ENCODE data around the gene FAM200B.

Gene FAM200B

DNA sequence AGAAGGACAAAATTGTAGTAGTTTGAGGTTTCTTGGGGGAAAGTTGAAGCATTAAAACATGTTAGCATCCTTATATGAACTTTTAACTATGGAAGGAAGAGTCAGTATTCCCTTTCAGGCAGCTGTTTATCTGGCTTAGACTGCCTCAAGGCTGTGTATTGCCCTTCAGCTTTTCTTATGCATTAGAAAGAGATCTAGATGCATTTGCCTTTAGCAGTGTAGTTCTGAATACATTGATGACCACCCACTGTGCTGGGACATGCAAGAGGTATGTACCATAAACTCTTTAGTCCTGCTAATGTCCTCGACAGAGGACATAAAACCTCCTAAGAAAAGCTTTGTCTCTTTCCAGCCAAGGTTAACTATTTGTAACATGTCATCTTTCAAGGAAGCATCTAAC lies 2.9 kb downstream of the FAM200B start:
- Mint-ChIP-seq H3K27ac (peak overlapping the region in 1 of 3 experiments; percentile 30), H3K9me3 (no peaks in the 10 kb centered on the region), H3K4me3 (peak overlapping the region in 2 of 3 experiments; percentile 12 to 30), H3K27me3 (ENCODE audit: low read depth) (no peaks in the 10 kb centered on the region), H3K4me1 (peaks cover 38% of the 10 kb centered on the region), H3K36me3 (ENCODE audit: low read depth) (peaks cover 41% of the 10 kb centered on the region)
- TF ChIP-seq, protein P1, sequence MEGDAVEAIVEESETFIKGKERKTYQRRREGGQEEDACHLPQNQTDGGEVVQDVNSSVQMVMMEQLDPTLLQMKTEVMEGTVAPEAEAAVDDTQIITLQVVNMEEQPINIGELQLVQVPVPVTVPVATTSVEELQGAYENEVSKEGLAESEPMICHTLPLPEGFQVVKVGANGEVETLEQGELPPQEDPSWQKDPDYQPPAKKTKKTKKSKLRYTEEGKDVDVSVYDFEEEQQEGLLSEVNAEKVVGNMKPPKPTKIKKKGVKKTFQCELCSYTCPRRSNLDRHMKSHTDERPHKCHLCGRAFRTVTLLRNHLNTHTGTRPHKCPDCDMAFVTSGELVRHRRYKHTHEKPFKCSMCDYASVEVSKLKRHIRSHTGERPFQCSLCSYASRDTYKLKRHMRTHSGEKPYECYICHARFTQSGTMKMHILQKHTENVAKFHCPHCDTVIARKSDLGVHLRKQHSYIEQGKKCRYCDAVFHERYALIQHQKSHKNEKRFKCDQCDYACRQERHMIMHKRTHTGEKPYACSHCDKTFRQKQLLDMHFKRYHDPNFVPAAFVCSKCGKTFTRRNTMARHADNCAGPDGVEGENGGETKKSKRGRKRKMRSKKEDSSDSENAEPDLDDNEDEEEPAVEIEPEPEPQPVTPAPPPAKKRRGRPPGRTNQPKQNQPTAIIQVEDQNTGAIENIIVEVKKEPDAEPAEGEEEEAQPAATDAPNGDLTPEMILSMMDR (IDR thresholded peaks at IDR 0.05; ENCODE audit: unreplicated experiment in 3 of 3), result no peak

DNA sequence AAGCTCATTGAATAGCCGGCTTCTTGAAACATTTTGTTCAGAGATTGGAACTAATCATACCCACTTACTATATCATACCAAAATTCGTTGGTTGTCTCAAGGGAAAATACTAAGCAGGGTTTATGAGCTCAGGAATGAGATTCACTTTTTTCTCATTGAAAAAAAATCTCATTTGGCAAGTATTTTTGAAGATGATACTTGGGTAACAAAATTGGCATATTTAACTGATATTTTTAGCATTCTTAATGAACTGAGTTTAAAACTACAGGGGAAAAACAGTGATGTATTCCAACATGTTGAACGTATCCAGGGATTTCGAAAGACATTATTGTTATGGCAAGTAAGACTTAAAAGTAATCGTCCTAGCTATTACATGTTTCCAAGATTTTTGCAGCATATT lies 6.4 kb downstream of the FAM200B start:
- TF ChIP-seq, protein P1 (IDR thresholded peaks at IDR 0.05; ENCODE audit: unreplicated experiment in 3 of 3), result no peak
- peaks cover 53% of the 10 kb centered on the region for H3K36me3 Mint-ChIP-seq (ENCODE audit: low read depth)
- no peak overlapping the region for H3K4me3 Mint-ChIP-seq
- peaks cover 26% of the 10 kb centered on the region for H3K4me1 Mint-ChIP-seq
- no peaks in the 10 kb centered on the region for H3K9me3 Mint-ChIP-seq
- no peak overlapping the region for H3K27ac Mint-ChIP-seq
- no peaks in the 10 kb centered on the region for H3K27me3 Mint-ChIP-seq (ENCODE audit: low read depth)

DNA sequence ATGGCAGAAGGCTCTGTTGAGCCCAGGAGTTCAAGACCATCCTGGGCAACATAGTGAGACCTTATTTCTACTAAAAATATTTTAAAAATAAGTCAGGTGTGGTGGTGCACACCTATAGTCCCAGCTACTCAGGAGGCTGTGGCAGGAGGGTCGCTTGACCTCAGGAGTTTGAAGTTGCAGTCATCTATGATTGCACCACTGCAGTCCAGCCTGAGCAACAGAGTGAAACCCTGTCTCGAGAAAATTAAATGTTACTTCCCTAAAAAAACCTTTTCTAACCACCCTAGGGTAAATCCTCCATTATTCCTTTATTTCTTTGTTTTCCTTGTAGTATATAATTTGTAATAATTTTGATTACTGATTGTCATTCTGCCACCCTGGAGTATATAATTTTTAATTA lies 7.9 kb downstream of the FAM200B start:
- Mint-ChIP-seq H3K4me1 (peaks cover 16% of the 10 kb centered on the region), H3K27ac (no peak overlapping the region), H3K36me3 (ENCODE audit: low read depth) (peaks cover 53% of the 10 kb centered on the region), H3K27me3 (ENCODE audit: low read depth) (no peaks in the 10 kb centered on the region), H3K9me3 (no peaks in the 10 kb centered on the region), H3K4me3 (no peak overlapping the region)
- TF ChIP-seq, protein P1 (IDR thresholded peaks at IDR 0.05; ENCODE audit: unreplicated experiment in 3 of 3), result no peak

DNA sequence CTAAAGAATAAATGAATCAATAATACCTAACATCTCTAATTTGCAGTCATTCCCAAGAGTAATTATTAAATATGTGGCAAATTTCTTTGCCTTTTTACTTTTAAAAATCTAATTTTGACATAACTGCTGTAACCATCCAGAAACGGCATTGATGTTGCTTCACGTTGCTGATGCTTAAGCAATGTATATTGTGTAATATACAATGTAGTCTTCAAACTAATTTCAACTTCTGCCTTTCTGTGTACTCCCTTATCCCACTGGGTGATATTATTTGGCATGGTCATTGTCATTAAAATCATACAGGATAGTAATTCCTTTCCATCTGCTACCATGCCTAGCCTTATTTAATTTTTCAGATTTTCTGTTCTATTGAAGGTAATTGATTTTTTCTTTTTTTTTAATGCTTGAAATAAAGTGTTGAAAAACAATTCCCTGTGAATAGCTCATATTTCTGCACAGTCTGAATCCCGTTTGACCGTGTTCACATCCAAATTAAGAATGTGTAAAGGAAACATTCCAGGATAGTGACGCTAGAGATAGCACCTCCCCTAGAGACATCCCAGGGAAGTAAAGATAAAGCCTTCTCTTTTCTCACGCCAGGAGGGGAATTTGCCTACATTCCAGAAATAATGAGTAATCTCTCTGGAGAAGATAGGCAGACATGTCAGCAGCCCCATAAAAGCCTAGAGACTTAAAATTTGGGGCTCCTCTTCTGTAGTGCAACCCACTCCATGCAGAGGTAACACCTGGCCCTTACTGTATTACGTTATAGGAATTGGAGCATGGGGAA lies 8.6 kb downstream of the FAM200B start:
- TF ChIP-seq, protein P1 (IDR thresholded peaks at IDR 0.05; ENCODE audit: unreplicated experiment in 3 of 3), result no peak
- peak overlapping the region; percentile 30 to 76 (median 57) for H3K27ac Mint-ChIP-seq
- no peak overlapping the region for H3K4me3 Mint-ChIP-seq
- peaks cover 49% of the 10 kb centered on the region for H3K36me3 Mint-ChIP-seq (ENCODE audit: low read depth)
- no peaks in the 10 kb centered on the region for H3K9me3 Mint-ChIP-seq
- no peaks in the 10 kb centered on the region for H3K27me3 Mint-ChIP-seq (ENCODE audit: low read depth)
- peaks cover 12% of the 10 kb centered on the region for H3K4me1 Mint-ChIP-seq

DNA sequence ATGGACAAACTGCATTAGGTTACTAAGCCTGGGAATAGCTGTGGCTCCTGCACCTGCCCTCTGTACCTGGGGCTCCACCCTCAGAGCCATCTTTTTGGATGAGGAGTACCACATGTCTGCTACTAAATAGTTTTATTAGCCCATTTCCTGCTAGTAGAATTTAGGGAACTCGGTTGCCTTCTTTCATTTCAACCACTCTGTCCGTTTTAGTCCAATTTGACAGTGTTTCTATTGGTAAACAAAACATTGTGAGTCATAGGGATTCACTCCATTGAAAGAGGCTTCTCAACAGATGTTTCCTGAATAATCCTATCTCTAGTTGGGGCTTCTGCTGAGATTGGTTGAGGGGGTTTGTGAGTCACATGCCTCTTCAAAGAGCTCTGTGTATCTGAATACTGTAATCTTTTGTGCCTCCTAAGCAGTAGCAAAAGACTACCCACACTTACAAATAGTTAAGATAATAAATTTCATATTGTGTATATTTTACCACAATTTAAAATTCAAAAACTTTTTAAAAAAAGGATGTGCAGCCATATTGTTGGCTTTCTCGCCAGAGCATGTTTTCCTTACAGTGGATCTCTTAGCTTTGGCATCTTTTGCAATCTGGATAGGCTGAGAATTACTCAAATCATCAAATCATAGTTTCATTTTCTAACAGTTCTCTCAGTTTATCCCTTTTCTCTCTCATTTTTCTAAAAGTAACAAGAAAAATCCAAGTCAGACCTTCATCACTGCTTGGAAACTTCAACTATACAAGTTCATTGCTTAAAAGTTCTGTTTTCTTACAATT lies 9.9 kb downstream of the FAM200B start:
- TF ChIP-seq, protein P1 (IDR thresholded peaks at IDR 0.05; ENCODE audit: unreplicated experiment in 3 of 3), result no peak
- Mint-ChIP-seq H3K27me3 (ENCODE audit: low read depth) (no peaks in the 10 kb centered on the region), H3K4me1 (peaks cover 11% of the 10 kb centered on the region), H3K27ac (peak overlapping the region in 1 of 3 experiments; percentile 30), H3K36me3 (ENCODE audit: low read depth) (peaks cover 43% of the 10 kb centered on the region), H3K4me3 (no peak overlapping the region), H3K9me3 (no peaks in the 10 kb centered on the region)
